Liver (tissue), 9 donors: Measurements from ENCODE around the gene RAPGEF4. TPM values are rescaled to one million over a fixed set of nuclear protein-coding genes. Genes with fewer than 3 reads are reported as not detected.

Source experiments
- DNase-seq: peaks from one replicate; pipeline ENCODE4 v3.0.0-alpha.2; 2017; ENCODE audit warnings: low spot score
- H3K27ac ChIP-seq, 2 donors: one replicate each; pipeline ENCODE4 v1.7.0; 2013; ENCODE audit warnings: inconsistent platforms in 2 of 2, low read length in 2 of 2, control low read depth in 1 of 2, low read depth in 1 of 2, mild to moderate bottlenecking in 1 of 2
- H3K27me3 ChIP-seq, 4 donors: one replicate each; pipeline versions ENCODE4 v1.6.1 to v1.7.0; 2013; ENCODE audit warnings: low read length in 3 of 4, inconsistent platforms in 1 of 4, mild to moderate bottlenecking in 1 of 4, moderate library complexity in 1 of 4; ENCODE audit not compliant: control insufficient read depth in 4 of 4, insufficient read depth in 4 of 4
- H3K36me3 ChIP-seq, 4 donors: one replicate each; pipeline versions ENCODE4 v1.6.1 to v1.7.0; 2013; ENCODE audit warnings: low read length in 3 of 4, mild to moderate bottlenecking in 3 of 4, low read depth in 1 of 4, moderate library complexity in 1 of 4; ENCODE audit not compliant: control insufficient read depth in 4 of 4, insufficient read depth in 3 of 4
- H3K4me1 ChIP-seq, 4 donors: one replicate each; pipeline versions ENCODE4 v1.6.1 to v1.7.0; 2013; ENCODE audit warnings: low read length in 3 of 4, mild to moderate bottlenecking in 3 of 4, moderate library complexity in 1 of 4; ENCODE audit not compliant: control insufficient read depth in 4 of 4, insufficient read depth in 4 of 4
- H3K4me3 ChIP-seq, 3 donors: one replicate each; pipeline versions ENCODE4 v1.6.1 to v1.7.0; 2013; ENCODE audit warnings: low read length in 3 of 3, control low read depth in 1 of 3, low read depth in 1 of 3, mild to moderate bottlenecking in 1 of 3
- H3K9ac ChIP-seq, 2 donors: one replicate each; pipeline ENCODE4 v1.7.0; 2013; ENCODE audit warnings: low read length in 2 of 2, mild to moderate bottlenecking in 2 of 2, moderate library complexity in 2 of 2, control low read depth in 1 of 2, low read depth in 1 of 2
- H3K9me3 ChIP-seq, 4 donors: one replicate each; pipeline versions ENCODE4 v1.6.1 to v1.7.0; 2013; ENCODE audit warnings: low read length in 3 of 4; ENCODE audit not compliant: control insufficient read depth in 4 of 4
- FOXA1 ChIP-seq: IDR thresholded peaks from 2 replicates; pipeline ENCODE4 v1.6.1; 2016; ENCODE audit warnings: antibody characterized with exemption
- GABPA ChIP-seq, 2 donors: IDR thresholded peaks in 1 of 2; conservative IDR thresholded peaks in 1 of 2; 2 replicates each; pipeline ENCODE4 v1.6.1; 2016; ENCODE audit warnings: antibody characterized with exemption in 2 of 2, mild to moderate bottlenecking in 1 of 2, moderate library complexity in 1 of 2
- JUND ChIP-seq, 2 donors: IDR thresholded peaks; 2 replicates each; pipeline ENCODE4 v1.6.1; 2016; ENCODE audit warnings: antibody characterized with exemption in 2 of 2
- RAD21 ChIP-seq, 2 donors: IDR thresholded peaks; 2 replicates each; pipeline ENCODE4 v1.6.1; 2016; ENCODE audit warnings: antibody characterized with exemption in 2 of 2, mild to moderate bottlenecking in 2 of 2
- RXRA ChIP-seq, 2 donors: IDR thresholded peaks; 2 replicates each; pipeline ENCODE4 v1.6.1; 2017 to 2018; ENCODE audit warnings: antibody characterized with exemption in 2 of 2, mild to moderate bottlenecking in 1 of 2
- SP1 ChIP-seq: IDR thresholded peaks from 2 replicates; pipeline ENCODE4 v1.6.1; 2018; ENCODE audit warnings: antibody characterized with exemption, mild to moderate bottlenecking
- TAF1 ChIP-seq: conservative IDR thresholded peaks from 2 replicates; pipeline ENCODE4 v1.6.1; 2016; ENCODE audit warnings: antibody characterized with exemption, mild to moderate bottlenecking
- ZBTB33 ChIP-seq: IDR thresholded peaks from 2 replicates; pipeline ENCODE4 v1.6.1; 2016; ENCODE audit warnings: antibody characterized with exemption
- WGBS: extraction: QIAGEN DNeasy Blood & Tissue Kit; methylation state at CpG from one replicate; pipeline ENCODE4 v1.1.7; 2013; 5-methylcytosine and 5-hydroxymethylcytosine counted together
- polyA plus RNA-seq, 2 donors: library from polyadenylated mRNA; stranded (reverse) in 1 of 2; unstranded in 1 of 2; fragments of 200-250 nt in 1 of 2; fragments of >200 nt in 1 of 2; fragmentation: Nextera tagmentation in 1 of 2; extraction: Ambion mirVana in 1 of 2; gene quantifications; one replicate each; pipeline versions ENCODE4 v1.2.1 to v1.2.3, GENCODE V29; 2013 to 2015
- total RNA-seq, 2 donors: library from RNA; depleted of rRNA; stranded (reverse); fragments of >200 nt; gene quantifications; one replicate each; pipeline ENCODE4 v1.2.3, GENCODE V29; 2014
- TF ChIP-seq, protein P1 (sequence below): IDR thresholded peaks from 2 replicates; pipeline ENCODE4 v1.6.1; 2016; ENCODE audit warnings: antibody characterized with exemption
- TF ChIP-seq, protein P2 (sequence below): IDR thresholded peaks from 2 replicates; pipeline ENCODE4 v1.6.1; 2016; ENCODE audit warnings: antibody characterized with exemption, mild to moderate bottlenecking
- donor health status: healthy.
- donor health status: healthy.
- donor health status: healthy.
- donor health status: healthy.
- donor health status: healthy.

The RAPGEF4 gene
- total and polyA plus RNA-seq, 4 donors: 1.5 to 18.2 (median 8.3) TPM

GRCh38 chr2:172904236-172904635, 168.6 kb downstream of the RAPGEF4 start:
- no peaks in the 10 kb centered on the region for H3K4me1 ChIP-seq
- DNase-seq: no peak
- H3K27me3 ChIP-seq: no peaks in the 10 kb centered on the region
- WGBS: 89% methylated on average over 1 of the region's 1 CpG
- H3K36me3 ChIP-seq: no peaks in the 10 kb centered on the region
- no peak overlapping the region for H3K9ac ChIP-seq
- H3K9me3 ChIP-seq: no peaks in the 10 kb centered on the region
- no peak overlapping the region for H3K4me3 ChIP-seq
- H3K27ac ChIP-seq: no peak overlapping the region
- TF ChIP-seq TAF1: no peak

- DNase-seq: no peak
- no peak overlapping the region for H3K9ac ChIP-seq
- TF ChIP-seq RAD21 (IDR thresholded peaks at IDR 0.05) (no peak), TAF1 (no peak), GABPA (IDR thresholded peaks at IDR 0.05 in 1 of 2, conservative IDR thresholded peaks at IDR 0.05 in 1 of 2) (no peak), SP1 (no peak), ZBTB33 (no peak), RXRA (IDR thresholded peaks at IDR 0.05) (no peak), JUND (IDR thresholded peaks at IDR 0.05) (no peak), FOXA1 (no peak)
- TF ChIP-seq, protein P1, sequence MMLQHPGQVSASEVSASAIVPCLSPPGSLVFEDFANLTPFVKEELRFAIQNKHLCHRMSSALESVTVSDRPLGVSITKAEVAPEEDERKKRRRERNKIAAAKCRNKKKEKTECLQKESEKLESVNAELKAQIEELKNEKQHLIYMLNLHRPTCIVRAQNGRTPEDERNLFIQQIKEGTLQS: no peak
- TF ChIP-seq, protein P2, sequence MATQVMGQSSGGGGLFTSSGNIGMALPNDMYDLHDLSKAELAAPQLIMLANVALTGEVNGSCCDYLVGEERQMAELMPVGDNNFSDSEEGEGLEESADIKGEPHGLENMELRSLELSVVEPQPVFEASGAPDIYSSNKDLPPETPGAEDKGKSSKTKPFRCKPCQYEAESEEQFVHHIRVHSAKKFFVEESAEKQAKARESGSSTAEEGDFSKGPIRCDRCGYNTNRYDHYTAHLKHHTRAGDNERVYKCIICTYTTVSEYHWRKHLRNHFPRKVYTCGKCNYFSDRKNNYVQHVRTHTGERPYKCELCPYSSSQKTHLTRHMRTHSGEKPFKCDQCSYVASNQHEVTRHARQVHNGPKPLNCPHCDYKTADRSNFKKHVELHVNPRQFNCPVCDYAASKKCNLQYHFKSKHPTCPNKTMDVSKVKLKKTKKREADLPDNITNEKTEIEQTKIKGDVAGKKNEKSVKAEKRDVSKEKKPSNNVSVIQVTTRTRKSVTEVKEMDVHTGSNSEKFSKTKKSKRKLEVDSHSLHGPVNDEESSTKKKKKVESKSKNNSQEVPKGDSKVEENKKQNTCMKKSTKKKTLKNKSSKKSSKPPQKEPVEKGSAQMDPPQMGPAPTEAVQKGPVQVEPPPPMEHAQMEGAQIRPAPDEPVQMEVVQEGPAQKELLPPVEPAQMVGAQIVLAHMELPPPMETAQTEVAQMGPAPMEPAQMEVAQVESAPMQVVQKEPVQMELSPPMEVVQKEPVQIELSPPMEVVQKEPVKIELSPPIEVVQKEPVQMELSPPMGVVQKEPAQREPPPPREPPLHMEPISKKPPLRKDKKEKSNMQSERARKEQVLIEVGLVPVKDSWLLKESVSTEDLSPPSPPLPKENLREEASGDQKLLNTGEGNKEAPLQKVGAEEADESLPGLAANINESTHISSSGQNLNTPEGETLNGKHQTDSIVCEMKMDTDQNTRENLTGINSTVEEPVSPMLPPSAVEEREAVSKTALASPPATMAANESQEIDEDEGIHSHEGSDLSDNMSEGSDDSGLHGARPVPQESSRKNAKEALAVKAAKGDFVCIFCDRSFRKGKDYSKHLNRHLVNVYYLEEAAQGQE: no peak
- 84% methylated on average over 3 of the region's 3 CpGs for WGBS
- no peaks in the 10 kb centered on the region for H3K27me3 ChIP-seq
- H3K4me1 ChIP-seq: no peaks in the 10 kb centered on the region
- no peak overlapping the region for H3K4me3 ChIP-seq
- no peak overlapping the region for H3K27ac ChIP-seq
- H3K9me3 ChIP-seq: no peaks in the 10 kb centered on the region
- no peaks in the 10 kb centered on the region for H3K36me3 ChIP-seq
These were observed 170.5 kb downstream of the RAPGEF4 start for GRCh38 chr2:172905937-172906811.

DNA sequence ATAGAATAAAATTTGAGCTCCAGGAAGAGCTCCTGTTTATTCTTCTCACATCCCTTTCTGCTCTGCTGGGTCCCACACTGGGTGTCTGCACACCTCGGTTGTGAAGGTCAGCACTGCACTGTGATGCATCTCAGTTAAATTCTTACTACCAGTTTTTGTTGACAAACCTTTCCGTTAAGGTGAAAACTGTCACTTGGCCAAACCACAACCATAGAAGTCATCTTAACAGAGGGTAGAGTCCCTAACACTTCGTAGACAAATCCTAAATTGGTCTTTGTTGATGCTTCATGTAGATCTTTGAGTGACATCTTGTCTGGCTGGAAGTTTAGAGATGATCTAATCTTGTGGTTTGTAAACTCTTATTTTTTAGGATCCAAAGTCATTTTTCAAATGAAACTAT, 172.6 kb downstream of the RAPGEF4 start:
- TF ChIP-seq FOXA1: no peak
- Histone ChIP-seq H3K9ac (no peak overlapping the region), H3K4me3 (no peak overlapping the region), H3K9me3 (no peaks in the 10 kb centered on the region), H3K4me1 (no peaks in the 10 kb centered on the region), H3K27me3 (no peaks in the 10 kb centered on the region), H3K36me3 (no peaks in the 10 kb centered on the region), H3K27ac (no peak overlapping the region)
- WGBS: 81% methylated on average over 3 of the region's 3 CpGs
- DNase-seq: no peak
